ENCODE measurements around the gene SLC39A1.

DNA sequence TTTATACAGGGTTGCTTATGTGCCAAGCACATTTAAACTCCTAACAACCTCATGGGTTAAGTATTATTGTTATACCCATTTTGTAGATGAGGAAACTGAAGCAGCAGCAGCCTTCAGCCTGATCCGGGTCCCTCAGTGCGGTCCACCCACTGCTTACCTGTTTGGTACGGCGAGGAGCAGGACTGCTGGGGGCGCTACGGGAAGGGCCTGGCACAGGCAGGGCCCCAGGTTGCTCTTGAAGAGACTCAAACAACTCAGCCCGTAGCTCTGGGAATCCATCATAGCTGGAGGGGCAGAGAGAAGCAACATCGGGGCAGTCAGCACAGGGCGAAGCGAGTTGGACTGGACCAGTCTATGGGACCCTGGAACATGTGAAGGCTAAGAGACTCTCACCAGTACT is 26.0 kb downstream of the SLC39A1 start:
- TF ChIP-seq, protein P1, sequence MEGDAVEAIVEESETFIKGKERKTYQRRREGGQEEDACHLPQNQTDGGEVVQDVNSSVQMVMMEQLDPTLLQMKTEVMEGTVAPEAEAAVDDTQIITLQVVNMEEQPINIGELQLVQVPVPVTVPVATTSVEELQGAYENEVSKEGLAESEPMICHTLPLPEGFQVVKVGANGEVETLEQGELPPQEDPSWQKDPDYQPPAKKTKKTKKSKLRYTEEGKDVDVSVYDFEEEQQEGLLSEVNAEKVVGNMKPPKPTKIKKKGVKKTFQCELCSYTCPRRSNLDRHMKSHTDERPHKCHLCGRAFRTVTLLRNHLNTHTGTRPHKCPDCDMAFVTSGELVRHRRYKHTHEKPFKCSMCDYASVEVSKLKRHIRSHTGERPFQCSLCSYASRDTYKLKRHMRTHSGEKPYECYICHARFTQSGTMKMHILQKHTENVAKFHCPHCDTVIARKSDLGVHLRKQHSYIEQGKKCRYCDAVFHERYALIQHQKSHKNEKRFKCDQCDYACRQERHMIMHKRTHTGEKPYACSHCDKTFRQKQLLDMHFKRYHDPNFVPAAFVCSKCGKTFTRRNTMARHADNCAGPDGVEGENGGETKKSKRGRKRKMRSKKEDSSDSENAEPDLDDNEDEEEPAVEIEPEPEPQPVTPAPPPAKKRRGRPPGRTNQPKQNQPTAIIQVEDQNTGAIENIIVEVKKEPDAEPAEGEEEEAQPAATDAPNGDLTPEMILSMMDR (IDR thresholded peaks at IDR 0.05), result no peak
- no peak for TF ChIP-seq POLR2A (IDR thresholded peaks at IDR 0.05)
- TF ChIP-seq POLR2AphosphoS5 (IDR thresholded peaks at IDR 0.05), result no peak

Data from sigmoid colon (tissue), 4 donors.